Progenitor cell of endocrine pancreas (in vitro differentiated cells): ENCODE measurements around the gene AGPAT2. TPM values are rescaled to one million over a fixed set of nuclear protein-coding genes. Genes with fewer than 3 reads are reported as not detected.

Experiments
- DNase-seq: peaks from one replicate; pipeline ENCODE4 v3.0.0; 2021; ENCODE audit warnings: low spot score; ENCODE audit not compliant: unreplicated experiment
- H3K27ac Mint-ChIP-seq: 2 replicates; pipeline ENCODE4 v1.8.0; 2021; ENCODE audit warnings: mild to moderate bottlenecking, moderate library complexity, mixed read lengths
- H3K27me3 Mint-ChIP-seq: 2 replicates; pipeline ENCODE4 v1.8.0; 2021; ENCODE audit warnings: mixed read lengths
- H3K36me3 Mint-ChIP-seq: 2 replicates; pipeline ENCODE4 v1.8.0; 2022; ENCODE audit warnings: mixed read lengths; ENCODE audit not compliant: insufficient read depth
- H3K4me1 Mint-ChIP-seq: 2 replicates; pipeline ENCODE4 v1.8.0; 2021; ENCODE audit warnings: low read depth, mixed read lengths
- H3K4me3 Mint-ChIP-seq: 2 replicates; pipeline ENCODE4 v1.8.0; 2021; ENCODE audit warnings: low read depth, mild to moderate bottlenecking, moderate library complexity, mixed read lengths
- H3K9me3 Mint-ChIP-seq: 2 replicates; pipeline ENCODE4 v1.8.0; 2021; ENCODE audit warnings: low read depth, mixed read lengths
- CTCF ChIP-seq: fragments of 200-600 bp; sonication (generic); IDR thresholded peaks from one replicate; pipeline ENCODE4 v1.5.0; 2021; ENCODE audit warnings: antibody characterized with exemption, mild to moderate bottlenecking; ENCODE audit not compliant: unreplicated experiment
- total RNA-seq: library from RNA; stranded (reverse); gene quantifications from 2 replicates; pipeline ENCODE4 v1.2.1, GENCODE V29; 2021

AGPAT2 gene
- total RNA-seq, 1 donor from 2014 or later = 28.0 TPM

GRCh38 chr9:136723362-136723976 is 36.2 kb upstream of the AGPAT2 start:
- no peak overlapping the region for H3K27ac Mint-ChIP-seq
- no peaks in the 10 kb centered on the region for H3K9me3 Mint-ChIP-seq
- H3K36me3 Mint-ChIP-seq = peaks cover 14% of the 10 kb centered on the region
- no peak for TF ChIP-seq CTCF
- no peak for DNase-seq
- no peak overlapping the region for H3K4me3 Mint-ChIP-seq
- H3K4me1 Mint-ChIP-seq = peaks cover 20% of the 10 kb centered on the region
- no peaks in the 10 kb centered on the region for H3K27me3 Mint-ChIP-seq

GRCh38 chr9:136722969-136723356 is 35.7 kb upstream of the AGPAT2 start:
- TF ChIP-seq CTCF = no peak
- Mint-ChIP-seq H3K27me3 (no peaks in the 10 kb centered on the region), H3K27ac (no peak overlapping the region), H3K4me1 (peaks cover 20% of the 10 kb centered on the region), H3K36me3 (peaks cover 14% of the 10 kb centered on the region), H3K4me3 (no peak overlapping the region), H3K9me3 (no peaks in the 10 kb centered on the region)
- no peak for DNase-seq

DNA sequence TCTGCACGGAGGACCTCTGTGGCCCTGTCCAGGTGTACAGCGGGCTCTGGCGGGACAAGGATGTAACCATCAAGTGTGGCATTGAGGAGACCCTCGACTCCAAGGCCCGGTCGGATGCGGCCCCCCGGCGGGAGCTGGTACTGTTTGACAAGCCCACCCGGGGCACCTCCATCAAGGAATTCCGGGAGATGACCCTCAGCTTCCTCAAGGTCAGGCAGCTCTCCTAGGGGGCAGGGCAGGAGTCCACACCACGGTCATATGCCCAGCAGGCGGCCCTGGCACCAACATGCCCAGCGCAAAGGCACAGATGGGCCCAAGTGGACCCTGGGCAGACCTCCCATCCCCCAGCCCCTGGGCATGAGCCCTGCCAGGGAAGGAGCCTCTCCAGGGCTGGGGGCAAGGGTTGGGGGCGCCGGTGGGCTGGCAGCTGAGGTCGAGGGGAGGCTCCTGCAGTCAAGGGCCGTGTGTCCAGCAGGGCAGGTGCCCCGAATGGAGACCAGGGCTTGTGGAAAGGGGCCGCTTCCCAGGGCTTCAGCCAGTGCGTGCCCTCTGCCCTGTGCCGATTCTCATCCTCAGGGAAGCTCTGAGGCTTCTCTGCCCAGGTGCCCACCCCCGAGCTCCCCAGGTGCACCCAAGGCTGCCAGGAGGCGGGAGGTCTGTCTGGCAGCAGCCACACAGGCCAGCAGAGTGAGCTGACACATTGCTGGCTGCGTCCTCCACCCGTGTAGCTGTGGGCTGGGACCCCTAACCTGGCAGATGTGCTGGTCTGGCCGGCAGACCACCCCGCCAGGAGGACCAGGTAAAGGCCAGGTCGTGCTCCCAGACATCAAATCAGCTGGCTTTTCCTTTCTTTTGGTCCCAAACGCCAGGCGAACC is 35.1 kb upstream of the AGPAT2 start:
- no peaks in the 10 kb centered on the region for H3K27me3 Mint-ChIP-seq
- H3K4me3 Mint-ChIP-seq = no peak overlapping the region
- no peak for DNase-seq
- no peak overlapping the region for H3K27ac Mint-ChIP-seq
- H3K4me1 Mint-ChIP-seq = peaks cover 19% of the 10 kb centered on the region
- TF ChIP-seq CTCF = no peak
- H3K9me3 Mint-ChIP-seq = no peaks in the 10 kb centered on the region
- H3K36me3 Mint-ChIP-seq = peaks cover 14% of the 10 kb centered on the region

DNA sequence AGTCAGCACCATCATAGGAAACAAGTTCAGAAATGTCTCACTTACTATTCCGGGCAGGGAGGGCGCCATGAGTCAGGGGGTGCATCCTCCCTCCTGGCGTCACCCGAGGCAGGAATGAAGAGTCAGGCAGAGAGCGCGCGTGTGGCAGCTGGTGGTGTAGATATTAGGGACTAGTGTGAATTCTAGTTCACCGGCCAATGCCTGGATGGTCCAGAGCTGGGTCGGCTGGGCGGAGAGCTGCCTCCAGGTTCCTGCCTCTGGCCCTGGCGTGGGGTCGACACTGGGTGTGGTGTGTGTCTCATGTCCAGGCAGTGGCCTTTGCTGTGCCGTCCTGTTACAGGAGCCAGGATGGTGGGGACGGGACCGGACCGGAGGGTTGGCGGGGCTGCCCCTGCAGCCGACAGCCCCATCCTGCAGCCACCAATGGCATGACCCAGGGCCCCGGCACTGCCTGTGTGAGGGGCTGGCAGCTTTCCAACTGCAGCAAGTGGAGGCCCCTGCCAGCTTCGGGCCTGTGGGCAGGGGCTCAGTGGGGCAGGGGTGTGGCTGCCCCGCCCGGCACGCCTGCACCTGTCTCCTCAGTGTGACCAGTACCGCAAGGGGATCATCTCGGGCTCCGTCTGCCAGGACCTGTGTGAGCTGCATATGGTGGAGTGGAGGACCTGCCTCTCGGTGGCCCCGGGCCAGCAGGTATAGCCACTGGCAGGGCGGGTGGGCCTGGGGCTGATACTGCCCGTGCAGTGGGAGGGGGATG is 34.3 kb upstream of the AGPAT2 start:
- Mint-ChIP-seq H3K4me1 (peaks cover 13% of the 10 kb centered on the region), H3K27me3 (no peaks in the 10 kb centered on the region), H3K36me3 (peaks cover 13% of the 10 kb centered on the region), H3K9me3 (no peaks in the 10 kb centered on the region), H3K4me3 (no peak overlapping the region), H3K27ac (no peak overlapping the region)
- no peak for TF ChIP-seq CTCF
- DNase-seq = no peak

GRCh38 chr9:136720898-136721338 is 33.7 kb upstream of the AGPAT2 start:
- no peaks in the 10 kb centered on the region for H3K9me3 Mint-ChIP-seq
- no peak overlapping the region for H3K4me3 Mint-ChIP-seq
- H3K27me3 Mint-ChIP-seq = no peaks in the 10 kb centered on the region
- H3K36me3 Mint-ChIP-seq = peaks cover 13% of the 10 kb centered on the region
- no peak overlapping the region for H3K27ac Mint-ChIP-seq
- H3K4me1 Mint-ChIP-seq = peaks cover 7% of the 10 kb centered on the region
- TF ChIP-seq CTCF = no peak
- DNase-seq = no peak
